Mucosa of stomach (tissue), 1 donor: ENCODE results near the gene MPV17L2.
"Not testable (repeated sequence)": the region's sequence is repeated elsewhere in the genome, so short reads cannot be mapped to it uniquely, and the experiment has no call there.

Experiments
- H3K27me3 ChIP-seq: one replicate; pipeline ENCODE4 v1.7.0; 2013; ENCODE audit warnings: mild to moderate bottlenecking, low read length; ENCODE audit not compliant: control insufficient read depth, insufficient read depth
- H3K36me3 ChIP-seq: one replicate; pipeline ENCODE4 v1.7.0; 2013; ENCODE audit warnings: low read length; ENCODE audit not compliant: control insufficient read depth, insufficient read depth
- H3K4me1 ChIP-seq: one replicate; pipeline ENCODE4 v1.7.0; 2013; ENCODE audit warnings: mild to moderate bottlenecking, low read length; ENCODE audit not compliant: control insufficient read depth, insufficient read depth
- H3K4me3 ChIP-seq: one replicate; pipeline ENCODE4 v1.7.0; 2013; ENCODE audit warnings: low read length
- H3K9ac ChIP-seq: one replicate; pipeline ENCODE4 v1.7.0; 2013; ENCODE audit warnings: mild to moderate bottlenecking, low read length, moderate library complexity
- H3K9me3 ChIP-seq: one replicate; pipeline ENCODE4 v1.7.0; 2013; ENCODE audit warnings: mild to moderate bottlenecking, low read length, moderate library complexity; ENCODE audit not compliant: control insufficient read depth
- donor health status: Pancreatic carcinoma.

MPV17L2 gene

GRCh38 chr19:18198374-18198773, 5.4 kb downstream of the MPV17L2 start:
- Histone ChIP-seq H3K36me3 (no peaks in the 10 kb centered on the region), H3K4me1 (peaks cover 21% of the 10 kb centered on the region), H3K9me3 (no peaks in the 10 kb centered on the region), H3K9ac (no peak overlapping the region), H3K4me3 (no peak overlapping the region), H3K27me3 (no peaks in the 10 kb centered on the region)

GRCh38 chr19:18202397-18202777, 9.4 kb downstream of the MPV17L2 start:
- H3K4me1 ChIP-seq = peaks cover 18% of the 10 kb centered on the region
- H3K9ac ChIP-seq = no peak overlapping the region
- H3K27me3 ChIP-seq = no peaks in the 10 kb centered on the region
- no peaks in the 10 kb centered on the region for H3K9me3 ChIP-seq
- no peaks in the 10 kb centered on the region for H3K36me3 ChIP-seq
- H3K4me3 ChIP-seq = no peak overlapping the region

GRCh38 chr19:18202778-18203407, 9.9 kb downstream of the MPV17L2 start:
- Histone ChIP-seq H3K4me1 (peaks cover 18% of the 10 kb centered on the region), H3K9me3 (no peaks in the 10 kb centered on the region), H3K27me3 (no peaks in the 10 kb centered on the region), H3K4me3 (peak overlapping the region; percentile 65), H3K36me3 (no peaks in the 10 kb centered on the region), H3K9ac (no peak overlapping the region)

DNA sequence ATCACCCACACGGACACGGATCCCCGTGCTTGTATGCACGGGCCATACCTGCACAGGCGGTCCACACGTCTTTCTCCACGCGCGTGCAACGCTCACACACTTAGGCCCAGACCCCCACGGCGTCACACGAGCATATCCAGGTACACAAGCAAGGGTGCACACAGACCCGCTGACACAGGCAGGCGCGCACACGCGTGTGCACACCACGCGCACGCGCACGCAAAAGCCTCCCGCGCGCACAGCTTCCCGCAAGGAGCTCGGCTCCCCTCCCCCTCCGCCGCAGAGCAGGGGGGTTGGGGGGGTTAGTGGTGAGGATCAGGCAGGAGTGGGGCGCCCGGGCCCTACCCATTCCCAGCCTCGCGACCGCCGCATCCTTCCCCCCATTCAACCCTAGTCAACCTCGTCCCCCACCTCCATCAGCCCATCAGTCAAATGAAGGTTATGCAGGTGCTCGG, 10.4 kb downstream of the MPV17L2 start:
- peak overlapping the region; percentile 50 for H3K9ac ChIP-seq
- H3K4me3 ChIP-seq = peak overlapping the region; percentile 65
- no peaks in the 10 kb centered on the region for H3K9me3 ChIP-seq
- H3K4me1 ChIP-seq = peaks cover 18% of the 10 kb centered on the region
- H3K27me3 ChIP-seq = no peaks in the 10 kb centered on the region
- H3K36me3 ChIP-seq = no peaks in the 10 kb centered on the region

DNA sequence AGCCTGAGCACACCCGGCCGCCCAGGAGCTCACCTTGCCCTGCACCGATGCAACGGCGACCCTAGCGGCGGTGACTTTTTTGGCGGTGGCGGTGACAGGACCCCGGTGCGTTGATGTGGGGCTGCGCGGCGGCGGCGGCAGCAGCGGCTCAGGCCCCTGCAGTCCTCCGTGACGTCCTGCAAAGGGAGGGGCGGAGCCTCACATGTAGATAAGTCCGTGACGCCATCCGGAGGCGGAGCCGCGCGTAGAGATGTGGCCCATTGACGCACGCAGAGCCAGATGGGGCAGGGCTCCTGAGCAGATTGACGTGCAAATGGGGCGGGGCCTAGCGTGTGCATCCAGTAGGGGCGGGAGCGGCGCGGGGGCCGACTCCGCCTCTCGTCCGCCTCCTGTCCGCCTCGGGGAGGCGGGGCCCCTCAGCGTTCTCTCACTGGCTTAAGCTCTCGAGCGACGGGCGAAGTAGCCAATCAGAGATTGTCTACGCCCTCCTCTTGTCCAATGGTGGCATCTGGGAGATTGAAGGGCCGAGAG, 10.9 kb downstream of the MPV17L2 start, which contains the start of gene RAB3A:
Gene RAB3A (minus strand): TSS at position 180 of the 531 bp plus-strand sequence. CDS start 1,302 bp downstream, outside the sequence.
- Histone ChIP-seq H3K4me1 (peaks cover 18% of the 10 kb centered on the region), H3K36me3 (no peaks in the 10 kb centered on the region), H3K4me3 (peak within 1 kb of the TSS; percentile 65), H3K9ac (peak within 1 kb of the TSS; percentile 86), H3K9me3 (no peaks in the 10 kb centered on the region), H3K27me3 (peaks cover 4% of the 10 kb centered on the region)

GRCh38 chr19:18204394-18205199, 11.6 kb downstream of the MPV17L2 start:
- Histone ChIP-seq H3K4me1 (peaks cover 18% of the 10 kb centered on the region), H3K9me3 (no peaks in the 10 kb centered on the region), H3K9ac (peak overlapping the region; percentile 86), H3K36me3 (no peaks in the 10 kb centered on the region), H3K27me3 (peaks cover 4% of the 10 kb centered on the region), H3K4me3 (peak overlapping the region; percentile 56)

DNA sequence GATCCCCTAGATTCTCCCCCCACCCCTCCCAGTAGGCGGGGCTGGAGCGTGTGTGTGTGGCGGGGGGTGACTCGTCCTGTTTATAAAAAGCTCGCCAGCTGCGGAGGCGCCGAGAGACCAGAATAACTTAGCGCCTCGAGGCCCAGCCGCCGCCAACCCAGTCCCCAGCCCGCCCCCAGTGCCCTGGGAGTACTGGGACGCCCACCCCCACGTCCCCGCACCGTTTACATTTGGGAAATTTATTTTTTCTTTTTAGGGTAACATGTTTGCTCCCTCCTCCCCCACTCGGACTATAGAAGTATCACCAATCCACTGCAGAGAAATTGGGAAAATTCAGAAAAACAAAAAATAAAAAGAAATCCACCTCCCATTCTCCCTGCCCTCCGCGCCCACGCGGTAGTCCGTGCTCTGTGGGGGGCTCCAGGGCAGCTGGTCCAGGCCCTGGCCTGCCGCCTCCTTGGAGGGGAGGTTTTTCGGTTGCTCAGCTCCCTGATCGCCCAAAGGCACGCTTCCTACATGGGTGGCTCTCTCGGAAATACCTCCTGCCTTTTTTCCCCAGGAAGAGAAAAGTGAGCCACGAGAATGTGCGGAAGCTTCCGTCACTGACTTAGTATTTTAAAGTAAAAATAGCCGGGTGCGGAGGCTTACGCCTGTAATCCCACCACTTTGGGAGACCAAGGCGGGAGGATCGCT, 12.3 kb downstream of the MPV17L2 start:
- Histone ChIP-seq H3K9me3 (no peaks in the 10 kb centered on the region), H3K4me3 (peak overlapping the region; percentile 56), H3K36me3 (no peaks in the 10 kb centered on the region), H3K4me1 (peaks cover 18% of the 10 kb centered on the region), H3K9ac (peak overlapping the region; percentile 86), H3K27me3 (peaks cover 4% of the 10 kb centered on the region)

DNA sequence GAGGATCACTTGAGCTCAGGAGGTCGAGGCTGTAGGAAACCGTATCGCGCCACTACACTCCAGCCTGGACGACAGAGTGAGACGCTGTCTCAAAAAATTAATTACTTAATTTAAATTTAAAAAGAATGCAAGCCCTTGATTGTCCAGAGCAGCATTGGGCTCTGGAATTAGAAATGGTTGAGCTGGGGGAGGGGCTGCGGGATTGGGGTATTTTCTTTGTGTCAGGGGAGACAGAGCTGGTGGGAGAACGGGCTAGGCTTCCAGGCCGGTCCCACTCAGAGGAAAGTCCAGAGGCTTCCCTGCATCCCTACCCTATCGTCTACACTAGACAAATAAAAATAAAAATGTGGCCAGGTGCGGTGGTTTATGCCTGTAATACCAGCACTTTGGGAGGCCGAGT, 13.0 kb downstream of the MPV17L2 start:
- no peaks in the 10 kb centered on the region for H3K9me3 ChIP-seq
- no peak overlapping the region for H3K4me3 ChIP-seq
- H3K9ac ChIP-seq = no peak overlapping the region
- peaks cover 18% of the 10 kb centered on the region for H3K4me1 ChIP-seq
- H3K36me3 ChIP-seq = no peaks in the 10 kb centered on the region
- peaks cover 4% of the 10 kb centered on the region for H3K27me3 ChIP-seq

DNA sequence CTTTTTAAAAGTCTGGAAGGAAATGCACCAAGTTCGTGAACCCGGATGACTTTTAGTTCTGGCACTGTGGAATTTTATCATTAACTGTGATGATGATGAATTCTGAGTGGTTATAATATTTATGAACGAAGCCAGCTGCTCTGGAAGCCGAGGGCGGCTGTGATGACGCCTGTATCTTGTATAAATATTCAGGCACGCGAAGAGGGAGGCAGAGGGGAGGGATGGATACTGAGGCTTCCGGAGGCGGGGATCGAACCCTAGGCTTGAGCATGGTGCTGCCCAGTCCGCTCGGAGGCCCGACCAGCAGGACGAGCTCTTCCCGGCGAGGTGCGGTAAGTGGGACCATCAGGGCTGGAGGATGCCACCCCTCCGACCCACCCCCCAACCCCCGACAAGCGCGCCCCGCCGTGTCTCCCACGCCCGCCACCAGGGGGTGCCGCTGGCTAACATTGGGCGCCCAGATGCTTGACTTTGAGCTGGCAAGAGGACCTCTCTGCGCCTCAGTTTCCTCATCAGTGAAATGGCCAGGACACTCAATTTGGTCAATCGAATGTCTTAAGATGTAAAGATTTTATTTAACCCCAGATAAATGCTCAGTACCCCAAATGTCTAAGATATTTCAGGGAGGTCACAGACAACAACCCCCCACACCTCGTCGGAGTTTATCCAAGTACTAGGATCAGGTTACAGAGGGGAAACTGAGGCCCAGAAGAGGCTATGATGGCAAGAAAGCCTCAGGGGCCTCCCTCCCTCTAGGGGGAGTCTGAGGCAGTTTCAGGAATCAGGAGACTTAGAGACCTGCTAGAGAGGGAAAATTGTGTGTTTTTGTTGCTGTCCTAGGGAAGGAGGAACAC, 15.3 kb downstream of the MPV17L2 start:
- peaks cover 4% of the 10 kb centered on the region for H3K27me3 ChIP-seq
- no peaks in the 10 kb centered on the region for H3K9me3 ChIP-seq
- H3K4me1 ChIP-seq = peaks cover 10% of the 10 kb centered on the region
- H3K4me3 ChIP-seq = no peak overlapping the region
- H3K36me3 ChIP-seq = no peaks in the 10 kb centered on the region
- H3K9ac ChIP-seq = no peak overlapping the region

DNA sequence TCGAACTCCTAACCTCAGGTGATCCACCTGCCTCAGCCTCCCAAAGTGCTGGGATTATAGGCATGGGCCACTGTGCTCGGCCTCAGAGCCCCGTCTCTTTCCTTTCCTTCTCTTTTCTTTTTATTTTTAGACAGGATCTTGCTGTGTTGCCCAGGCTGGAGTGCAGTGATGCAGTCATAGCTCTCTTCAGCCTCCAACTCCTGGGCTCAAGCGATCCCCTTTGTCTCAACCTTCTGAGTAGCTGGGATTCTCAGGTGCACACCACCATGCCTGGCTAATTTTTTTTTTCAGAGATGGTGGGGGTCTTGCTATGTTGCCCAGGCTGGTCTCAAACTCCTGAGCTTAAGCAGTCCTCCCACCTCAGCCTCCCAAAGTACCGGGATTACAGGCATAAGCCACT, 16.9 kb downstream of the MPV17L2 start:
- H3K4me3 ChIP-seq, H3K9me3 ChIP-seq, H3K27me3 ChIP-seq, H3K36me3 ChIP-seq, H3K9ac ChIP-seq, H3K4me1 ChIP-seq: not testable (repeated sequence)

- Histone ChIP-seq H3K36me3 (no peaks in the 10 kb centered on the region), H3K27me3 (peaks cover 4% of the 10 kb centered on the region), H3K4me3 (no peak overlapping the region), H3K9ac (no peak overlapping the region), H3K4me1 (no peaks in the 10 kb centered on the region), H3K9me3 (no peaks in the 10 kb centered on the region)
Observed at GRCh38 chr19:18211683-18212082, 18.7 kb downstream of the MPV17L2 start.
